Left ventricle myocardium inferior (tissue), 1 donor: ENCODE measurements around the gene LRRN4CL. TPM values are rescaled to one million over a fixed set of nuclear protein-coding genes. Genes with fewer than 3 reads are reported as not detected.
A peak's percentile ranks its signal among the peaks of the same experiment; 100 is the strongest.
"Not testable (repeated sequence)": the region's sequence is repeated elsewhere in the genome, so short reads cannot be mapped to it uniquely, and the experiment has no call there.

Experiments used
- DNase-seq: peaks from one replicate; pipeline ENCODE4 v3.0.0-alpha.2; 2020
- H3K27ac ChIP-seq: fragments of 200-600 bp; replicated peaks from 2 replicates; pipeline ENCODE4 v1.8.0; 2021
- H3K27me3 ChIP-seq: fragments of 200-600 bp; 2 replicates; pipeline ENCODE4 v1.8.0; 2021; ENCODE audit warnings: low read depth
- H3K36me3 ChIP-seq: fragments of 200-600 bp; 2 replicates; pipeline ENCODE4 v1.8.0; 2021
- H3K4me1 ChIP-seq: fragments of 200-600 bp; 2 replicates; pipeline ENCODE4 v1.8.0; 2021
- H3K4me3 ChIP-seq: fragments of 200-600 bp; 2 replicates; pipeline ENCODE4 v1.8.0; 2021; ENCODE audit warnings: mild to moderate bottlenecking, moderate library complexity
- H3K9me3 ChIP-seq: fragments of 200-600 bp; replicated peaks from 2 replicates; pipeline ENCODE4 v1.8.0; 2021
- intact Hi-C: fragments of 100-400 bp; cut with micrococcal nuclease; formaldehyde crosslinking; loops from one replicate; pipeline ENCODE4 v1.11.0; 2022
- total RNA-seq: library from RNA; stranded (reverse); fragmentation: NEBNext Ultra II Directional; extraction: Animal tissue kit (Norgen Biotek cat#: 25700); gene quantifications from one replicate; pipeline ENCODE4 v1.2.1, GENCODE V29; 2021
- TF ChIP-seq, protein P1 (sequence below): fragments of 200-600 bp; IDR thresholded peaks from 2 replicates; pipeline ENCODE4 v1.8.0; 2021; ENCODE audit warnings: antibody characterized with exemption, mild to moderate bottlenecking, borderline replicate concordance
- donor health status: DM: no; HTN: yes; CAD: no; lungs with severe emphysema.

LRRN4CL gene
- total RNA-seq, 1 donor from 2014 or later = 2.7 TPM

DNA sequence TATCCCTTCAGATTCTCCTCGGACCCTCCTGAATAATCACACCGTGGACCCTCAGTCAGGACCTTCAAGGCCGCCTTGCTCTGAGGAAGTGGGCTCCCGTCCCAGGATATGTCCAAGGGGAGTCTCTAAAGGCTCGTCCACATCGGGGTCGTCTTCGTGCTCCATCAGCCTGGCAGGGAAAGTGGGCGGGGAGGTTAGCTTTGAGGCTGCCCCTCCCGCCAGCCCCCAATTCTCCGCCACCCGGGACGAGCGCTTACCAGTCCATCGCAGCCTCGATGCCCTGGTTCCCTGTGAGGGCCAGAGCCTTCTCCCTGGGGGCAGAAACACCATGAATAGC lies 10.9 kb downstream of the LRRN4CL start:
- TF ChIP-seq, protein P1, sequence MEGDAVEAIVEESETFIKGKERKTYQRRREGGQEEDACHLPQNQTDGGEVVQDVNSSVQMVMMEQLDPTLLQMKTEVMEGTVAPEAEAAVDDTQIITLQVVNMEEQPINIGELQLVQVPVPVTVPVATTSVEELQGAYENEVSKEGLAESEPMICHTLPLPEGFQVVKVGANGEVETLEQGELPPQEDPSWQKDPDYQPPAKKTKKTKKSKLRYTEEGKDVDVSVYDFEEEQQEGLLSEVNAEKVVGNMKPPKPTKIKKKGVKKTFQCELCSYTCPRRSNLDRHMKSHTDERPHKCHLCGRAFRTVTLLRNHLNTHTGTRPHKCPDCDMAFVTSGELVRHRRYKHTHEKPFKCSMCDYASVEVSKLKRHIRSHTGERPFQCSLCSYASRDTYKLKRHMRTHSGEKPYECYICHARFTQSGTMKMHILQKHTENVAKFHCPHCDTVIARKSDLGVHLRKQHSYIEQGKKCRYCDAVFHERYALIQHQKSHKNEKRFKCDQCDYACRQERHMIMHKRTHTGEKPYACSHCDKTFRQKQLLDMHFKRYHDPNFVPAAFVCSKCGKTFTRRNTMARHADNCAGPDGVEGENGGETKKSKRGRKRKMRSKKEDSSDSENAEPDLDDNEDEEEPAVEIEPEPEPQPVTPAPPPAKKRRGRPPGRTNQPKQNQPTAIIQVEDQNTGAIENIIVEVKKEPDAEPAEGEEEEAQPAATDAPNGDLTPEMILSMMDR = no peak
- H3K9me3 ChIP-seq = no peaks in the 10 kb centered on the region
- H3K4me1 ChIP-seq = peaks cover 56% of the 10 kb centered on the region
- no peak for DNase-seq
- peak overlapping the region; percentile 95 for H3K27ac ChIP-seq
- no peaks in the 10 kb centered on the region for H3K27me3 ChIP-seq
- H3K4me3 ChIP-seq = peak overlapping the region; percentile 92
- intact Hi-C loops = no loop called here
- peaks cover 48% of the 10 kb centered on the region for H3K36me3 ChIP-seq

DNA sequence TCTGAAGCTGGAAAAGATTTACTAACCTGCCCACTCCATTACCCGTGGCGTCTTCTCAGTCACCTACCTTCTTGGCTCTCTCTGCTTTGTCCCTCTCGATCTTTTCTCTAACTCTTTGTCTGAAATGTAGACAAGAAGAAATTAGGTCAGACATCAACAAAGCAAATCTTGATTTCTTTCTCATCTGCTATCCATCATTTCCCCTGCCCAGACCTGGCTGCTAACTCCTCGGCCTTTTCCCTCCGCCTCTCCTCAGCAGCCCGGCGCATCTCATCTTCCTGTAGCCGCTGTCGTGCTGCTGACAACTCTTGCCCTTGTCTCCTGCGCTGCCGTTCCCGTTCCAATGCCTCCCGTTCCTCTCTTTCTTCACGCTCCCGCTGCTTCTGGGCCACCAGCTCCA lies 11.6 kb downstream of the LRRN4CL start:
- Histone ChIP-seq H3K4me3 (peak overlapping the region; percentile 92), H3K27me3 (no peaks in the 10 kb centered on the region), H3K4me1 (peaks cover 62% of the 10 kb centered on the region), H3K27ac (peak overlapping the region; percentile 95), H3K9me3 (no peaks in the 10 kb centered on the region), H3K36me3 (peaks cover 50% of the 10 kb centered on the region)
- intact Hi-C loops = no loop called here
- no peak for DNase-seq
- TF ChIP-seq, protein P1 = no peak

DNA sequence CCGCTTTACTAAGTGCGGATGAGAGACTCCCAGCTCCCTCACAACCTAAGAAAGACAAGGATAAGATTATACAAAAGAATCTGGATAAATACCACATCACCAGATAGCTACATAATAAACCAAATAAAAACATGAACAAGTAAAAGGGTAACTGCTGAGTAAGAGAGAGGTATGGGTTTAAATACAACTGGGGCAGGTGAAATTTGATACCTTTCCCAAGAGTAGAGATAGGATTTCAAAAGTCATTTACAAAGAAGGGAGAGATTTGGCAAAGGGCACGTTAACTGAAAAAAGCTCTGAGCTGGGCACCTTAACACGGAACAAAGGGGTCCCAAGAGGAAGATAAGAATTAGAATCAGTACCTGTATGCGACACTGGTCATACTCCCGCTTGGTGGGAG lies 12.2 kb downstream of the LRRN4CL start:
- H3K27ac ChIP-seq = no peak overlapping the region
- TF ChIP-seq, protein P1 = no peak
- peaks cover 50% of the 10 kb centered on the region for H3K36me3 ChIP-seq
- H3K9me3 ChIP-seq = no peaks in the 10 kb centered on the region
- DNase-seq = no peak
- no peaks in the 10 kb centered on the region for H3K27me3 ChIP-seq
- H3K4me3 ChIP-seq = peak overlapping the region; percentile 92
- H3K4me1 ChIP-seq = peaks cover 68% of the 10 kb centered on the region
- intact Hi-C loops = no loop called here

DNA sequence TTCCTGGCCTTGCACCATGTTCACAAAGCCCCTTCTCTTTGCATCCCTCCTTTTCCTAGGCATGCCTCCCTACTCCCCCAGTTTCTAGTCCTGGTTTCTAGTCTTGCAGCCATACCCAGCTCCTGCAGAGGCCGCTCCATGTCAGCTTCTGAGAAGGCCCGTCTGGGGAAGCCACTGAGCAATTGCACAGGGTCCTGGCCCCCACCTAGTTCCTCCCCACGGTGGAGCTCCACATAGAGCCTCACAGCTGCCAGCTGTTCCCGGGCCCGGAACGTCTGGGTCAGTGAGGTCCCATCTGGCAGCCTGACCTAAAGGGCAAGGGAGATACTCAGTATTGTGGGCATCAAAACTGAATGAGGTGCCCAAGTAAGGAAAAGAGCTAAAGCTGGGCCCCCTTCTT lies 12.6 kb downstream of the LRRN4CL start:
- peaks cover 50% of the 10 kb centered on the region for H3K36me3 ChIP-seq

DNA sequence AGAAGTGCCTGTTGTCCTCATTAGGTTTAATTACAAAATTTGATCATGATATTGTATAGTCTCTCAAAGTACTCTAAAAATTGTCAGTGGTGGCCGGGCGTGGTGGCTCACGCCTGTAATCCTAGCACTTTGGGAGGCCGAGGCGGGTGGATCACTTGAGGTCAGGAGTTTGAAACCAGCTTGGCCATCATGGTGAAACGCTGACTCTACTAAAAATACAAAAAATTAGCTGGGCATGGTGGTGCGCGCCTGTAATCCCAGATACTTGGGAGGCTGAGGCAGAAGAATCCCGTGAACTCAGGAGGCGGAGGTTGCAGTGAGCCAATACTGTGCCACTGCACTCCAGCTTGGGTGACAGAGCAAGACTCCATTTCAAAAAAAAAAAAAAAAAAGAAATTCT lies 13.9 kb downstream of the LRRN4CL start:
- Histone ChIP-seq H3K36me3 (peaks cover 50% of the 10 kb centered on the region), H3K4me1 (peaks cover 75% of the 10 kb centered on the region)
- H3K4me3 ChIP-seq, DNase-seq, H3K27ac ChIP-seq, intact Hi-C loops, H3K9me3 ChIP-seq, H3K27me3 ChIP-seq: not testable (repeated sequence)

More for the DNA sequence above, 12.6 kb downstream of the LRRN4CL start:
- intact Hi-C loops = no loop called here
- TF ChIP-seq, protein P1 = no peak
- Histone ChIP-seq H3K4me1 (peaks cover 73% of the 10 kb centered on the region), H3K27ac (no peak overlapping the region), H3K4me3 (no peak overlapping the region), H3K9me3 (no peaks in the 10 kb centered on the region), H3K27me3 (no peaks in the 10 kb centered on the region)
- DNase-seq = no peak

DNA sequence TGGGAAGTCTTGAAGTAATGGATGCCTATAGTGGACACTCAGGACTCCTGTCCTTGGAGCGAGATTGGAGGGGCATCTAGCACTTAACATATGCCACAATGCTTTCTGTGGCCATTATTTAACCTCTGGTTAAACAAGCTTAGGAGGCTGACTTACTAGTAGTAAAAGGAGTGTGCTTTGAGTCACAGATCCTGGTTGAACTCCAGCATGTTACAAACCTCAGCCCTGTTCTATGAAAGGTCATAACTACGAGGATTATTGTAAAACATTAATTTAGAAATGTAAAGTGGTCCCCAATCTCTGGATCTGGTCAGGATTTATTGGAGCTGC lies 16.2 kb downstream of the LRRN4CL start:
- Histone ChIP-seq H3K9me3 (no peaks in the 10 kb centered on the region), H3K27ac (no peak overlapping the region), H3K36me3 (peaks cover 50% of the 10 kb centered on the region), H3K4me1 (peaks cover 72% of the 10 kb centered on the region), H3K4me3 (no peak overlapping the region), H3K27me3 (no peaks in the 10 kb centered on the region)
- intact Hi-C loops = no loop called here
- TF ChIP-seq, protein P1 = no peak
- no peak for DNase-seq
